Muscle of leg (tissue), 11 donors: Measurements from ENCODE around the gene PCDHGA2. TPM values are rescaled to one million over a fixed set of nuclear protein-coding genes. Genes with fewer than 3 reads are reported as not detected.
"Not testable (repeated sequence)": the region's sequence is repeated elsewhere in the genome, so short reads cannot be mapped to it uniquely, and the experiment has no call there.

ENCODE experiments used
- DNase-seq: peaks from one replicate; pipeline ENCODE4 v3.0.0; 2013
- H3K27ac ChIP-seq: one replicate; pipeline ENCODE4 v1.5.1; 2013; ENCODE audit warnings: mild to moderate bottlenecking, low read length, control low read depth
- H3K27me3 ChIP-seq: one replicate; pipeline ENCODE4 v1.6.1; 2013; ENCODE audit warnings: low read length; ENCODE audit not compliant: control insufficient read depth, insufficient read depth
- H3K36me3 ChIP-seq: one replicate; pipeline ENCODE4 v1.6.1; 2013; ENCODE audit warnings: low read length; ENCODE audit not compliant: control insufficient read depth, insufficient read depth
- H3K4me1 ChIP-seq: one replicate; pipeline ENCODE4 v1.6.1; 2013; ENCODE audit warnings: low read length; ENCODE audit not compliant: control insufficient read depth, insufficient read depth
- H3K4me3 ChIP-seq: one replicate; pipeline ENCODE4 v1.5.1; 2013; ENCODE audit warnings: low read length, control low read depth
- H3K9me3 ChIP-seq: replicated peaks from 2 replicates; pipeline ENCODE4 v1.6.1; 2013; ENCODE audit warnings: low read depth, low read length; ENCODE audit not compliant: control insufficient read depth
- WGBS: methylation state at CpG from one replicate; pipeline ENCODE4 v1.1.5; 2013; ENCODE audit warnings: missing lambda C conversion rate; ENCODE audit not compliant: insufficient coverage; 5-methylcytosine and 5-hydroxymethylcytosine counted together
- polyA plus RNA-seq, 8 donors: library from polyadenylated mRNA; unstranded; fragments of 120-200 nt; gene quantifications; one replicate each; pipeline versions ENCODE4 v1.2.1 to v1.2.3, GENCODE V29; 2013; ENCODE audit warnings: inconsistent platforms in 1 of 8, low replicate concordance in 1 of 8; ENCODE audit not compliant: insufficient read length in 8 of 8, insufficient read depth in 1 of 8
- total RNA-seq: library from RNA; stranded (reverse); fragments of 120-200 nt; gene quantifications from one replicate; pipeline ENCODE4 v1.2.4, GENCODE V29; 2013

PCDHGA2 gene
- total and polyA plus RNA-seq, 9 donors: 1.6 to 2.8 (median 2.0) TPM

GRCh38 chr5:141382469-141383294 is 44.1 kb downstream of the PCDHGA2 start, which contains the start of gene PCDHGA7:
Gene PCDHGA7, plus strand, starts transcription at chr5:141382742. Its CDS starts 158 bp downstream, at chr5:141382900.
- Histone ChIP-seq H3K9me3 (peaks cover 71% of the 10 kb centered on the region), H3K36me3 (no peaks in the 10 kb centered on the region), H3K4me1 (no peaks in the 10 kb centered on the region), H3K27me3 (peaks cover 5% of the 10 kb centered on the region), H3K4me3 (peak within 1 kb of the TSS; percentile 22), H3K27ac (no peak within 1 kb of the TSS)
- peak; percentile 4 for DNase-seq
- 13% methylated on average over 24 of the region's 37 CpGs for WGBS

GRCh38 chr5:141383345-141383744 is 44.8 kb downstream of the PCDHGA2 start:
- no peak overlapping the region for H3K4me3 ChIP-seq
- no peak overlapping the region for H3K27ac ChIP-seq
- no peaks in the 10 kb centered on the region for H3K36me3 ChIP-seq
- 42% methylated on average over 9 of the region's 21 CpGs for WGBS
- H3K4me1 ChIP-seq: no peaks in the 10 kb centered on the region
- H3K9me3 ChIP-seq: peaks cover 70% of the 10 kb centered on the region
- DNase-seq: no peak
- peaks cover 5% of the 10 kb centered on the region for H3K27me3 ChIP-seq

GRCh38 chr5:141384471-141385267 is 46.1 kb downstream of the PCDHGA2 start:
- Histone ChIP-seq H3K4me1 (no peaks in the 10 kb centered on the region), H3K27ac (no peak overlapping the region), H3K9me3 (peaks cover 79% of the 10 kb centered on the region), H3K27me3 (peaks cover 7% of the 10 kb centered on the region), H3K4me3 (no peak overlapping the region), H3K36me3 (no peaks in the 10 kb centered on the region)
- 67% methylated on average over 38 of the region's 43 CpGs for WGBS
- DNase-seq: no peak

- 5% methylated on average over 11 of the region's 40 CpGs for WGBS
- peak; percentile 10 for DNase-seq
- not testable (repeated sequence) for H3K27ac ChIP-seq, H3K4me3 ChIP-seq, H3K36me3 ChIP-seq, H3K4me1 ChIP-seq
- H3K27me3 ChIP-seq: peaks cover 11% of the 10 kb centered on the region
- H3K9me3 ChIP-seq: peaks cover 83% of the 10 kb centered on the region
Measured at GRCh38 chr5:141387557-141388311, 49.2 kb downstream of the PCDHGA2 start, which contains the start of gene PCDHGB4. Gene PCDHGB4, plus strand, starts transcription at chr5:141387698. Its CDS starts 187 bp downstream, at chr5:141387885.

GRCh38 chr5:141388661-141389060 is 50.1 kb downstream of the PCDHGA2 start:
- Histone ChIP-seq H3K27ac (no peak overlapping the region), H3K36me3 (no peaks in the 10 kb centered on the region), H3K4me3 (no peak overlapping the region), H3K27me3 (peaks cover 14% of the 10 kb centered on the region), H3K4me1 (no peaks in the 10 kb centered on the region), H3K9me3 (peaks cover 83% of the 10 kb centered on the region)
- WGBS: 80% methylated on average over 3 of the region's 10 CpGs
- DNase-seq: no peak

- no peak overlapping the region for H3K27ac ChIP-seq
- H3K4me1 ChIP-seq: no peaks in the 10 kb centered on the region
- no peak for DNase-seq
- peaks cover 14% of the 10 kb centered on the region for H3K27me3 ChIP-seq
- H3K4me3 ChIP-seq: no peak overlapping the region
- H3K9me3 ChIP-seq: peaks cover 83% of the 10 kb centered on the region
- no peaks in the 10 kb centered on the region for H3K36me3 ChIP-seq
- WGBS: 38% methylated on average over 75 of the region's 77 CpGs
Measured at GRCh38 chr5:141389153-141390042, 50.8 kb downstream of the PCDHGA2 start.

- Histone ChIP-seq H3K9me3 (peaks cover 75% of the 10 kb centered on the region), H3K27me3 (peaks cover 14% of the 10 kb centered on the region), H3K27ac (no peak within 1 kb of the TSS), H3K36me3 (no peaks in the 10 kb centered on the region), H3K4me3 (no peak within 1 kb of the TSS), H3K4me1 (no peaks in the 10 kb centered on the region)
- WGBS: 22% methylated on average over 31 of the region's 38 CpGs
- DNase-seq: no peak
Measured at GRCh38 chr5:141392429-141393198, 54.1 kb downstream of the PCDHGA2 start, which contains the start of gene PCDHGA8. Gene PCDHGA8, plus strand, starts transcription at chr5:141392633. Its CDS starts 181 bp downstream, at chr5:141392814.
